C4-2B (cell line): ENCODE results near the gene MTUS2.

Experiments
- H3K27ac ChIP-seq: fragments of 450-650 bp; 2 replicates; pipeline ENCODE4 v1.5.1; 2017
- ZFX ChIP-seq: fragments of 450-650 bp; IDR thresholded peaks from 2 replicates; pipeline ENCODE4 v1.6.1; 2017
- TF ChIP-seq, protein P1 (sequence below): fragments of 450-650 bp; conservative IDR thresholded peaks from 2 replicates; pipeline ENCODE4 v1.5.1; 2017; ENCODE audit warnings: mild to moderate bottlenecking

The MTUS2 gene

DNA sequence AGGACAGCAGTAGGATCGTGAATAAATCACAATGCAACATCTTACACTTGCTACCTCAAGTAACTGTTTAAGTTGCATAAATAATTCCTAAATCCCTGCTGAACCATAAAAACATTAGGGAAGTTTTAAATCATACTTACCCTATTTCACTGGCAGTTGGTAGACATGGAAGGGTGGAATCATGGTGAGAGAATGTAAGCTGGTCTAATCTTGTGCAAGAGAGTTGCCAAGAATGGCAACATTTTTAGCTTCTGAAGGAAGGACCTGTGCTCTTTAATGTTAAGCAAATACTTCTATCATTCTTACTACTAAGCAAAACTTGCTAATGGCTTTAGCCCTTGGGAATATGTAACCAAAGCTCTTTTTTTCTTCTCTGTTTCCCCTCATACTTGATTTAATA lies 46.8 kb downstream of the MTUS2 start:
- TF ChIP-seq ZFX = no peak
- TF ChIP-seq, protein P1, sequence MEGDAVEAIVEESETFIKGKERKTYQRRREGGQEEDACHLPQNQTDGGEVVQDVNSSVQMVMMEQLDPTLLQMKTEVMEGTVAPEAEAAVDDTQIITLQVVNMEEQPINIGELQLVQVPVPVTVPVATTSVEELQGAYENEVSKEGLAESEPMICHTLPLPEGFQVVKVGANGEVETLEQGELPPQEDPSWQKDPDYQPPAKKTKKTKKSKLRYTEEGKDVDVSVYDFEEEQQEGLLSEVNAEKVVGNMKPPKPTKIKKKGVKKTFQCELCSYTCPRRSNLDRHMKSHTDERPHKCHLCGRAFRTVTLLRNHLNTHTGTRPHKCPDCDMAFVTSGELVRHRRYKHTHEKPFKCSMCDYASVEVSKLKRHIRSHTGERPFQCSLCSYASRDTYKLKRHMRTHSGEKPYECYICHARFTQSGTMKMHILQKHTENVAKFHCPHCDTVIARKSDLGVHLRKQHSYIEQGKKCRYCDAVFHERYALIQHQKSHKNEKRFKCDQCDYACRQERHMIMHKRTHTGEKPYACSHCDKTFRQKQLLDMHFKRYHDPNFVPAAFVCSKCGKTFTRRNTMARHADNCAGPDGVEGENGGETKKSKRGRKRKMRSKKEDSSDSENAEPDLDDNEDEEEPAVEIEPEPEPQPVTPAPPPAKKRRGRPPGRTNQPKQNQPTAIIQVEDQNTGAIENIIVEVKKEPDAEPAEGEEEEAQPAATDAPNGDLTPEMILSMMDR = no peak
- H3K27ac ChIP-seq = no peak overlapping the region

DNA sequence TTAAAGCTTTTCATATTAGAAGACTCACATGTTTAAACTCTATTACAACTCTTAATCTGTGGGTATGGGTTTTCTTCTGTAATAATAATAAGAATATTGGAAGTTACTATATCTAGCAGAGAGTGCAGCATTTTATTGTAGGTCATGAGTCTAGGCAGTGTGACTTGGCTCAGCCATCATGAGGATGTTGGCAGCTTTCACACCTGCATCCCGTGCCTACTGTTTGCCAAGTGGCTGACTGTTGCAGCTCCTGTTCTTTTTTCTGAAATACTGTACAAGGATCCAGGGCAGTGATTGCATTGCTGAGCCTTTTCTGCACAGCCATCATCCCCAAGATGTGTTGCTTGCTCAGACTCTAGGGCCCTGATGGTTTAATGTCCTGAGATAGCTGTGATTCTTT lies 47.4 kb downstream of the MTUS2 start:
- TF ChIP-seq, protein P1 = no peak
- no peak for TF ChIP-seq ZFX
- no peak overlapping the region for H3K27ac ChIP-seq

DNA sequence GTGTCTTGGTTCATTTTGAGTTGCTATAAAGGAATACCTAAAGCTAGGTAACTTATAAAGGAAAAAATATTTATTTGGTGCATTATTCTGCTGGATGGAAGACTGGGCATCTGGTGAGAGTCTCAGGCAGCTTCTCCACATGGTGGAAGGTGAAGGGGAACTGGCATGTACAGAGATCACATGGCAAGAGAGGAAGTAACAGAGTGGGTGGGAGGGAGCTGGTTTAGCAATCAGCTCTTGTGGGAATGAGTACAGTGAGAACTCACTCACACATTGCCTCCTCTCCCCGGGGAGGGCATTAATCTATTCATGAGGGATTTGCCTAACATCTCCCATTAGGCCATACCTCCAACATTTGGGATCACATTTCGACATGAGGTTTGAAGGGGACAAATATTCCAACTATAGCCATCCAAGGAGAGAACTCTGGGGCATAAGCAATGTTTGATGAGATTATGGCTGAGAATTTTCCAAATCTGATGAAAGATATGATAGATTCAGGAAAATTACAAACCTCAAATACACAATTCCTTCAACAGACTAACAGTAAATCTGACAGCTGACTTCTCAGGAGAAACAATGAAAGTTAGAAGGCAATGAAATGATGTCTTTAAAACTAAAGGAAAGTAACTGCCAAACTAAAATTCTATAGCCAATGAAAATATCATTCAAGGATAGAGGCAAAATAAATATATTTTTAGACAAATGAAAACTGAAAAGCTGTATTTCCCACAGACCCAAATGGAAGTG lies 52.5 kb downstream of the MTUS2 start:
- TF ChIP-seq ZFX = no peak
- TF ChIP-seq, protein P1 = no peak
- no peak overlapping the region for H3K27ac ChIP-seq

DNA sequence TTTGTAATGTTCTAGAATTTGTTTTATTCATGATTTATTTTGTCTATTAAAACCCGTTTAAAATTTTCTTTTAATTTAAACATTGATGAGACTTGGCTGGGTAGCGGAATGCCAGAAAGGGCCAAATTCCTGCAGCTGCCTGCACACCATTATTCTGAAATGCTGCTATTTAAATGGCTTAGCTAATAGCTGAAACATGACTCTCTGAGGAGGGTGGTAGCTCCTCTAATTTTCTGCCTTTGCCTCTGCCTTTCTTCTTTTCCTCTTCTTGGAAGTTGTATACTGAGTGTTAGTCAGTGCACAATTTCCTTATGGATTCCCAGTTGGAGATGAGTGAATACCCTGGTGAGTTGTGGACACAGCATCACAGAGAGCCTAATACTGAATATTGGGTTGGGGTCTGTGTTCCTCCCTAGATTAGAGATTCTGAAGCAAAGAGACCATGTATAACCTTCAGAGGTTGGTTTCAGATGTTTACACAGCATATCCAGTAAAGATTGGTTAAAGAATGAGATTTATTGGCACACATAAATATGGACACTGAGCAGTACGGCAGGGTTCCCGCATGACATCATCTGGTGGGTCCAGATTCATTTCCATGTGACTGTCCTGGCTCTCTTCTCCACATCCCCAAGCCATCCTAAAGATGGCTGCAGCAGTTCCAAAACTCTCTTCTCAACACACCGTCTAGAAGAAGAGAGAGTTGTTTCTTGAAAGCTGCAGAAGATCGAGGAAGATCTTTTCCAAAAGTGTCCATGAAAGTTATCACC lies 55.9 kb downstream of the MTUS2 start:
- TF ChIP-seq ZFX = no peak
- TF ChIP-seq, protein P1 = no peak
- H3K27ac ChIP-seq = no peak overlapping the region

DNA sequence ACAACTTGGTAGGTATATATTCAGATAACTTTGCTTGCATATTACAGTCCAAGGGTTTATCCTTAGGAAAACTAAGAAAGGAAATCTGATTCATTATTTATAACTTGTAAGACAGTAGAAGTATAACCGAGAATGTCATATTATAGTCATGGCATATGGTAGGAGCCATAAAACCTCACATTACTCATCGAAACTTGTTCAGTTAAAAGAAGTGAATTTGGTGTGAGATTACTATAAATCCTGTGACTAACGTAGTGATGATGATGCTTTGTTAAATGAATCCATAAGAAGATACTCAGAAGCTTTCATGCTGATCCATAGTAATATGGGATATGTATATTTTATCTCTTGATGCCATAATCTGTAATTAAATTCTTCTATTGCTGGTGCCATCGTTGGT lies 57.3 kb downstream of the MTUS2 start:
- TF ChIP-seq, protein P1 = no peak
- no peak for TF ChIP-seq ZFX
- H3K27ac ChIP-seq = no peak overlapping the region

DNA sequence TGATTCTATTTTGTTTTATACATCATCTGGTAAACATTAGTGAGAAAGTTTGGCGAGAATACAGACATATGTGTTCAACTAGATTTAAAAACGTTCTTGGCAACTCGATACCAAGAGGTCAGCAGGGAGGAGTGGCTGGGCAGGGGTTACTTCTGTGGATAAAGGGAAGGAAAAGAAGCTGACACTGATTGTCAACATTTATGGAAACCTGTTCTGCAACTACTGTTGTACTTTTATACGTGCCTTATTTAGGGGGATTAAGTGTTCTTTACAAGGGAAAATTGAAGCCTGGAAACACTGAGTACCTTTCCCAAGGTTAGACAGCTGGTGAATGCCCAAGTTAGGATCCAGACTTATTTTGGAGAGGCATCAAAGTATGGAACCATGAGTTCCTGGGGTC lies 65.0 kb downstream of the MTUS2 start:
- H3K27ac ChIP-seq = no peak overlapping the region
- no peak for TF ChIP-seq ZFX
- TF ChIP-seq, protein P1 = no peak

DNA sequence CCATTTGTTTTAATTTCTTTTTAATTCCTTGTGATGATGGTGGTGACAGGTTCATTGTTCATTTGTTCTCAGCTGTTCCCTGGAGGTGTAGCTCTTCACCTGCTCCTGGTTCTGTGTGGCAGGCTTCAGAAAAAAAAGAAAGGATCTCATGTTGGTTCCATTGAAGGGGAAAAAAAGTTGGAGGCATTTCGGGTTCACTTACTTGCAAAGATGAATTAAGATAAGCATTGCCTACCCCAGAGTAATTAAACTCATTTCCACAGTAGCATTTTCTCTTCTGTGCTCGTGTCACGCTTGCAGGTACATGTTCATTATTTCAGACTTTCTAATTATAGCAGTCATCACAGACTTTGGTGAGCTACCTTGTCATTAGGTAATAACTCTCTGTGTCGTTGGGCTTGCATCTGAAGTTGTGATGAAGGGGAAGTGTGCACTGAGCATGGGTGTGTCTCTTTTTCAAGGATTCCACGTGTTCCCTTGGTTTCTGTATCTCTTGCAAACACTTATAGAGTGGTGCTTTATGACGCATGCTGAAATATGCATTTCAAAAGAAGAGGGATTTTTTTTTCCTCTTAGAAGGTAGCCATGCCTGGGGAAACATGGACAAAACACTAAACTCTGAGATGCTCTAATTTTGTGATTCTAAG lies 69.1 kb downstream of the MTUS2 start:
- TF ChIP-seq, protein P1 = no peak
- no peak for TF ChIP-seq ZFX
- no peak overlapping the region for H3K27ac ChIP-seq
